HepG2 (cell line): ENCODE measurements around the gene CHRNG. TPM values are rescaled to one million over a fixed set of nuclear protein-coding genes. Genes with fewer than 3 reads are reported as not detected.

ENCODE experiments used
- ARID3A ChIP-seq: IDR thresholded peaks from 2 replicates; pipeline ENCODE4 v1.6.1; 2012; ENCODE audit warnings: low read depth, low read length, improper control_type of control experiment
- ATF4 ChIP-seq, 2 experiments: fragments of 450-650 bp in 1 of 2; sonication (generic) in 1 of 2; formaldehyde crosslinking; IDR thresholded peaks; 2 replicates each; pipeline versions ENCODE4 v1.5.0 to v1.8.0; 2020 to 2022; ENCODE audit warnings: mild to moderate bottlenecking in 1 of 2, missing genetic modification reagents in 1 of 2
- GPBP1L1 ChIP-seq: sonication (generic); formaldehyde crosslinking; IDR thresholded peaks from 2 replicates; pipeline ENCODE4 v1.5.0; 2020; ENCODE audit warnings: mild to moderate bottlenecking, missing genetic modification reagents
- HIVEP1 ChIP-seq: sonication (generic); formaldehyde crosslinking; IDR thresholded peaks from 2 replicates; pipeline ENCODE4 v1.4.0; 2020; ENCODE audit warnings: mild to moderate bottlenecking, missing genetic modification reagents
- IRF2 ChIP-seq: IDR thresholded peaks from 2 replicates; pipeline ENCODE4 v1.6.1; 2018; ENCODE audit warnings: missing genetic modification reagents, missing compliant biosample characterization
- KDM5A ChIP-seq: fragments of 200-600 bp; sonication (generic); IDR thresholded peaks from 2 replicates; pipeline ENCODE4 v1.7.0; 2018; ENCODE audit warnings: antibody characterized with exemption, mild to moderate bottlenecking, low read length, borderline replicate concordance
- NFE2 ChIP-seq: sonication (generic); formaldehyde crosslinking; IDR thresholded peaks from 2 replicates; pipeline ENCODE4 v1.4.0; 2020; ENCODE audit warnings: missing genetic modification reagents
- NFIB ChIP-seq: sonication (generic); formaldehyde crosslinking; IDR thresholded peaks from 2 replicates; pipeline ENCODE4 v1.9.0; 2021; ENCODE audit warnings: missing genetic modification reagents, mild to moderate bottlenecking, borderline replicate concordance
- THYN1 ChIP-seq: sonication (generic); formaldehyde crosslinking; IDR thresholded peaks from 2 replicates; pipeline ENCODE4 v1.8.1; 2023; ENCODE audit warnings: low read depth, mild to moderate bottlenecking, moderate library complexity, missing genetic modification reagents, borderline replicate concordance
- ZNF34 ChIP-seq: sonication (generic); formaldehyde crosslinking; IDR thresholded peaks from 2 replicates; pipeline ENCODE4 v1.4.0; 2020; ENCODE audit warnings: mild to moderate bottlenecking, missing genetic modification reagents, borderline replicate concordance
- ZNF407 ChIP-seq: sonication (generic); formaldehyde crosslinking; IDR thresholded peaks from one replicate; pipeline ENCODE4 v1.5.1; 2020; ENCODE audit warnings: mild to moderate bottlenecking, missing genetic modification reagents; ENCODE audit errors: not compliant biosample characterization
- ZNF597 ChIP-seq: sonication (generic); formaldehyde crosslinking; IDR thresholded peaks from 2 replicates; pipeline ENCODE4 v1.5.0; 2020; ENCODE audit warnings: missing genetic modification reagents
- ZNF747 ChIP-seq: sonication (generic); formaldehyde crosslinking; IDR thresholded peaks from 2 replicates; pipeline ENCODE4 v1.8.1; 2023; ENCODE audit warnings: missing genetic modification reagents, mild to moderate bottlenecking, borderline replicate concordance
- polyA plus RNA-seq, 8 experiments: library from polyadenylated mRNA; depleted of rRNA in 3 of 8; stranded (reverse) in 7 of 8; unstranded in 1 of 8; fragments of >200 nt; fragmentation: Illumina TruSeq in 4 of 8; extraction: Trizol in 4 of 8; gene quantifications; 2 replicates each; pipeline versions ENCODE4 v1.2.1 to v1.2.3, GENCODE V29; 2011 to 2016; ENCODE audit warnings: low read depth in 4 of 8, missing spikeins in 1 of 8, mixed read lengths in 1 of 8; ENCODE audit not compliant: insufficient read depth in 1 of 8
- total RNA-seq, 5 experiments: library from RNA; depleted of rRNA; stranded (reverse); fragments of >200 nt; fragmentation: Illumina TruSeq; extraction: Trizol; gene quantifications; 2 replicates each; pipeline ENCODE4 v1.2.3, GENCODE V29; 2016; ENCODE audit warnings: low read depth in 1 of 5

The CHRNG gene
- total and polyA plus RNA-seq, 2 of the 13 experiments (the other 11 are each of a cell fraction or from before 2014, with no cell fraction given), result not detected

- TF ChIP-seq ATF4 (CRISPR knock-in tag; IDR thresholded peaks at IDR 0.05), result peak in 1 of 2 experiments; percentile 88; a peak in 2 of 4 replicates
- TF ChIP-seq ZNF407 (CRISPR knock-in tag), result peak; percentile 100
- peak; percentile 49; the same call in 1 of the 2 replicates for TF ChIP-seq ZNF597 (CRISPR knock-in tag)
- TF ChIP-seq THYN1, result 0 out of 2 replicates have a peak, but pooled peaks have one; percentile 52
- no peak; the same call in 1 of the 2 replicates for TF ChIP-seq NFIB (CRISPR knock-in tag)
- peak; percentile 96 for TF ChIP-seq IRF2 (CRISPR knock-in tag)
- TF ChIP-seq HIVEP1 (CRISPR knock-in tag), result peak; percentile 97
- TF ChIP-seq NFE2 (CRISPR knock-in tag), result no peak
- no peak for TF ChIP-seq ARID3A
- TF ChIP-seq KDM5A, result peak; percentile 81
- TF ChIP-seq ZNF747 (CRISPR knock-in tag), result peak; percentile 99
- TF ChIP-seq GPBP1L1 (CRISPR knock-in tag), result no peak
- TF ChIP-seq ZNF34 (CRISPR knock-in tag), result no peak
Measured at GRCh38 chr2:232550354-232551249, 11.1 kb downstream of the CHRNG start, which contains the start of the genes EIF4E2 and TIGD1 (continued).
